Nephron (organoid): ENCODE measurements around the gene IFNL4.

Experiments
- H3K27ac Mint-ChIP-seq, 3 experiments: 2 replicates each; pipeline ENCODE4 v1.8.0; 2020; ENCODE audit warnings: mixed read lengths in 3 of 3, mild to moderate bottlenecking in 2 of 3, moderate library complexity in 1 of 3
- H3K27me3 Mint-ChIP-seq: 2 replicates; pipeline ENCODE4 v1.8.0; 2021; ENCODE audit warnings: low read depth, mild to moderate bottlenecking, moderate library complexity, mixed read lengths
- H3K36me3 Mint-ChIP-seq: 2 replicates; pipeline ENCODE4 v1.8.0; 2020; ENCODE audit warnings: low read depth, mixed read lengths
- H3K4me1 Mint-ChIP-seq: 2 replicates; pipeline ENCODE4 v1.8.0; 2020; ENCODE audit warnings: mixed read lengths
- H3K4me3 Mint-ChIP-seq, 3 experiments: 2 replicates each; pipeline ENCODE4 v1.8.0; 2020; ENCODE audit warnings: mild to moderate bottlenecking in 3 of 3, mixed read lengths in 3 of 3, moderate library complexity in 2 of 3
- H3K9me3 Mint-ChIP-seq: 2 replicates; pipeline ENCODE4 v1.8.0; 2020; ENCODE audit warnings: mixed read lengths
- TF ChIP-seq, protein P1 (sequence below), 3 experiments: fragments of 200-600 bp; sonication (generic); IDR thresholded peaks; one replicate each; pipeline ENCODE4 v1.5.0; 2021; ENCODE audit warnings: antibody characterized with exemption in 3 of 3; ENCODE audit not compliant: unreplicated experiment in 3 of 3

IFNL4 gene

DNA sequence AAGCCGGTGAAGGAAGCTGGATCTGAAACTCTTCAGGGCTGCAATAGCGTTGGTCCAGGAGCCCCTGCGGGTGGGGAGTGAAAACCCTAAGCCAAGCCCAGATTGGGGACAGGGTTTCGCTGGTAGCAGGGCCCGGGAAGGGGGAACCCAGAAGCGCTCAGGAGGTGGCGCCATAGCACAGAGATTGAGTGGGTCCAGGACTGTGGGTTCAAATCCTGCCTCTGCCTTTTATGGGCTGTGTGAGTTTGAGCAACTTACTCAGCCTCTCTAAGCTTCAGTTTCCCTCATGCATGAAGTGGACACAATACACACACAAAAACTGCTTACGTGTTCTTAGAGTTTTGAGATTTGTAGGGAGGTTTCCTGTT is 36.3 kb downstream of the IFNL4 start:
- TF ChIP-seq, protein P1, sequence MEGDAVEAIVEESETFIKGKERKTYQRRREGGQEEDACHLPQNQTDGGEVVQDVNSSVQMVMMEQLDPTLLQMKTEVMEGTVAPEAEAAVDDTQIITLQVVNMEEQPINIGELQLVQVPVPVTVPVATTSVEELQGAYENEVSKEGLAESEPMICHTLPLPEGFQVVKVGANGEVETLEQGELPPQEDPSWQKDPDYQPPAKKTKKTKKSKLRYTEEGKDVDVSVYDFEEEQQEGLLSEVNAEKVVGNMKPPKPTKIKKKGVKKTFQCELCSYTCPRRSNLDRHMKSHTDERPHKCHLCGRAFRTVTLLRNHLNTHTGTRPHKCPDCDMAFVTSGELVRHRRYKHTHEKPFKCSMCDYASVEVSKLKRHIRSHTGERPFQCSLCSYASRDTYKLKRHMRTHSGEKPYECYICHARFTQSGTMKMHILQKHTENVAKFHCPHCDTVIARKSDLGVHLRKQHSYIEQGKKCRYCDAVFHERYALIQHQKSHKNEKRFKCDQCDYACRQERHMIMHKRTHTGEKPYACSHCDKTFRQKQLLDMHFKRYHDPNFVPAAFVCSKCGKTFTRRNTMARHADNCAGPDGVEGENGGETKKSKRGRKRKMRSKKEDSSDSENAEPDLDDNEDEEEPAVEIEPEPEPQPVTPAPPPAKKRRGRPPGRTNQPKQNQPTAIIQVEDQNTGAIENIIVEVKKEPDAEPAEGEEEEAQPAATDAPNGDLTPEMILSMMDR (IDR thresholded peaks at IDR 0.05; ENCODE audit: unreplicated experiment in 3 of 3) = peak in 1 of 3 experiments; percentile 30
- Mint-ChIP-seq H3K36me3 (no peaks in the 10 kb centered on the region), H3K27me3 (peaks cover 4% of the 10 kb centered on the region), H3K9me3 (peaks cover 5% of the 10 kb centered on the region), H3K4me3 (no peak overlapping the region), H3K27ac (no peak overlapping the region), H3K4me1 (no peaks in the 10 kb centered on the region)

DNA sequence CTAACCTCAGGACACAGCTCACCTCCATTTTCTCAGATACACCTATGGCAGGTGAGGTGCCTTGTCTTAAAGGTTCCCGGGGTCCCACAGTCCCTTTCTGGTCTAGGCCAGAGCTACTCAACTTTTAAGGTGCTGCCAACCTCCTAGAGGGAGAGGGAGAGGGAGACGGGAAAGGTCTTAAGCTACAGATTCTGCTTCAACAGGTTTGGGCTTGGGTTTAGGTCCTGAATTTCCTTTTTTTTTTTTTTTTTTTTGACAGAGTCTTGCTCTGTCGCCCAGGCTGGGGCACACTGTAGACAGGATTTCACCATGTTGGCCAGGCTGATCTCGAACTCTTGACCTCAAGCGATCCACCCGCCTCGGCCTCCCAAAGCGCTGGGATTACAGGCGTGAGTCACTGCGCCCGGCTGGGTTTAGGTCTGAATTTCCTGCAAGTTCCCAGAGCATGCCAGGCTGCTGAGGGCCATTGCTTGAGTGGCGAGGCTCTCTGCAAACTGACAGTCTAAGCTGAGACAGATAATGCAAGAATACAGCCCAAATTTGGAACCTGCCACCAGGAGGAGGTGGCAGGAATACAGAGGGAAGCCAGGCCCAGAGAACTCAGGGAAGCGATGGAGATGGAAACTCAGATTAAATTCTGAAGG is 36.8 kb downstream of the IFNL4 start:
- H3K27ac Mint-ChIP-seq = no peak overlapping the region
- peaks cover under 1% of the 10 kb centered on the region for H3K9me3 Mint-ChIP-seq
- TF ChIP-seq, protein P1 (IDR thresholded peaks at IDR 0.05; ENCODE audit: unreplicated experiment in 3 of 3) = no peak
- peaks cover 4% of the 10 kb centered on the region for H3K27me3 Mint-ChIP-seq
- H3K36me3 Mint-ChIP-seq = no peaks in the 10 kb centered on the region
- no peak overlapping the region for H3K4me3 Mint-ChIP-seq
- H3K4me1 Mint-ChIP-seq = no peaks in the 10 kb centered on the region

DNA sequence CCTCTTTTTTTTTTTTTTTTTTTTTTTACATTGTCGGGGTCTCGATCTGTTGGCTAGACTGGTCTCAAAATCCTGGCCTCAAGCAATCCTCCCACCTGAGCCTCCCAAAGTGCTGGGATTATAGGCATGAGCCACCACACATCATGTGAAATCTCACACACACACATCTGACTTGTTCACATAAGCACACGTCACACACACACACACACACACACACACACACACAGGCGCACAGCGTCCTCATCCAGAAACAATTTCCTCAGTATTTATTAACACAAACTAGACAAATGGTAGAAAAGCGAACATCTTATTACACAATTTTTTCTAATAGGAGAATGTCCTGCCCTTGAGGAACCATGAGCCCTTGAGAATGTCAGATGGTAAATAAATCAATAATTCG is 39.5 kb downstream of the IFNL4 start:
- H3K27me3 Mint-ChIP-seq = peaks cover 16% of the 10 kb centered on the region
- H3K9me3 Mint-ChIP-seq = no peaks in the 10 kb centered on the region
- H3K4me3 Mint-ChIP-seq = no peak overlapping the region
- H3K27ac Mint-ChIP-seq = no peak overlapping the region
- TF ChIP-seq, protein P1 (IDR thresholded peaks at IDR 0.05; ENCODE audit: unreplicated experiment in 3 of 3) = no peak
- H3K4me1 Mint-ChIP-seq = peaks cover 4% of the 10 kb centered on the region
- H3K36me3 Mint-ChIP-seq = no peaks in the 10 kb centered on the region

DNA sequence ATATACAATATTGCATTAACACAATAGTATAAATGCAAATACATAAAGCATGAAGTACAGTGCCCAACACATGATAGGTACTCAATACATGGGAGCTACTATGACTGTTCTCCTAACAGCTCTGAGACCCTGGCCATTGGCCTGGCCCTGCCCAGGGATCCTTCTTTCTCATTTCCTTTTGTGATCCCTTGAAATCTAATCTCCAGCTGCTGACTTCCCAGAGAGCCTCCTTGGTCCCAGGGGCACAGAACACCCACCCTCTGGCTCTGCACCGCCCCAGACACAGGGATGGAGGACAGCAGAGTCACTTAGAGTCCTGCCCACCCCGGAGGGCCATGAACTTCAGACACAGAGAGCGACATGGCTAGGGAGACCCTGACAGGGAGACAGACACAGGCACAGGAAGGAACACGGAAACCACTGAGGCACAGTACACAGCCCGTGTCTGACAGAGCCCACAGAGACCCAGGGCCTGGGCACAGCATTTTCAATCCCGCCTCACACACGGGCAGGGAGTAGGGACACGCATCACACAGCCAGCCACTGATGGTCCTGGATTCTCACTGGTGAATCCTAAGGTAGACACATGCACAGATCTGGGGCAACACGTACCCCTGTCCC is 40.4 kb downstream of the IFNL4 start:
- Mint-ChIP-seq H3K27ac (no peak overlapping the region), H3K9me3 (no peaks in the 10 kb centered on the region)

DNA sequence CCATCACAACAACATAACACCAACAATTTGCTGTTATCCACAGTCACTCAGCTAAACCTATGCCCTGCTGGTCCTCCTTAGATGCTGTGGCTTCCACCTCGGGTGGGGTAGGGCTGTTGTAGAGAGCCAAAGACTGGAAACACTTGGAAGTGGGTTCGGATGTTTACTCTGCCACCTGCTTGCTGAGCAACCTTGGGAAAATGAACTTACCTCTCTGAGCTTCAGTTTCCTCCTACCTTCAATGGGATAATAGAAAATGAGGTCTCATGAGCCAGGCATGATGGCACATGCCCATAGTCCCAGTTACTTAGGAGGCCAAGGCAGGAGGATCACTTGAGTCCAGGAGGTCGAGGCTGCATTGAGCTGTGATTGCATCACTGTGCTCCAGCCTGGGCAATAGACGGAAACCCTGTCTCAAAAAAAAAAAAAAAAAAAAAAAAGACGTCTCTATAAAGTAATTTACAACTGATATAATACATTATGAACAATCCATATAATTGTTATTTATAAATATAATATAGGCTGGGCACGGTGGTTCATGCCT is 41.3 kb downstream of the IFNL4 start:
- Mint-ChIP-seq H3K36me3 (no peaks in the 10 kb centered on the region), H3K27ac (no peak overlapping the region), H3K9me3 (no peaks in the 10 kb centered on the region), H3K4me3 (no peak overlapping the region), H3K27me3 (peaks cover 23% of the 10 kb centered on the region), H3K4me1 (peaks cover 4% of the 10 kb centered on the region)
- TF ChIP-seq, protein P1 (IDR thresholded peaks at IDR 0.05; ENCODE audit: unreplicated experiment in 3 of 3) = no peak

More for the DNA sequence above, 40.4 kb downstream of the IFNL4 start:
- TF ChIP-seq, protein P1 (IDR thresholded peaks at IDR 0.05; ENCODE audit: unreplicated experiment in 3 of 3) = no peak
- Mint-ChIP-seq H3K36me3 (no peaks in the 10 kb centered on the region), H3K4me3 (no peak overlapping the region), H3K27me3 (peaks cover 17% of the 10 kb centered on the region), H3K4me1 (peaks cover 4% of the 10 kb centered on the region)
